HG03378 (cell line): ENCODE data around the gene SLC37A2.

Source experiments
- ATAC-seq: cut with Tn5 transposase; IDR thresholded peaks from one replicate; pipeline ENCODE4 v1.9.1; 2021; ENCODE audit warnings: mild to moderate bottlenecking, moderate library complexity; ENCODE audit not compliant: unreplicated experiment

SLC37A2 gene

DNA sequence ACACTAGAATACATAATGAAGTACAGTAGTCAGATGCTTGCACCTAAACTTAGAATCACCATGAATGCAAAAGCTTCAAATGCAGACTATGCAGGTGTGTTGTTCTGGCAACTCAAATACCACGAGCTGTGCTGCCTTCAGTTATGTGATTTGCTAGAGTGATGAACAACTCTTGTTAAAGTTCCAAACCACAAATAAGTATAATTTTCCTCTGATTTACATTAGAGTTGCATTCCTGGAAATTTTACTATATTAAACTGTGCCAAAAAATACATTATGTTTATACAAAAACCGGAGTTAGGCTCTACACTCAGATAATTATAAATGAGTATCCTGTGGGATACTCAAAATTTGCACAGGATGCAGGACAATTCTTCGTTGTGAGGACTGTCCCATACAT, 45.4 kb downstream of the SLC37A2 start:
- no peak for ATAC-seq

GRCh38 chr11:125110506-125110905, 47.4 kb downstream of the SLC37A2 start:
- ATAC-seq: no peak

GRCh38 chr11:125111001-125111342, 47.9 kb downstream of the SLC37A2 start:
- ATAC-seq: no peak

DNA sequence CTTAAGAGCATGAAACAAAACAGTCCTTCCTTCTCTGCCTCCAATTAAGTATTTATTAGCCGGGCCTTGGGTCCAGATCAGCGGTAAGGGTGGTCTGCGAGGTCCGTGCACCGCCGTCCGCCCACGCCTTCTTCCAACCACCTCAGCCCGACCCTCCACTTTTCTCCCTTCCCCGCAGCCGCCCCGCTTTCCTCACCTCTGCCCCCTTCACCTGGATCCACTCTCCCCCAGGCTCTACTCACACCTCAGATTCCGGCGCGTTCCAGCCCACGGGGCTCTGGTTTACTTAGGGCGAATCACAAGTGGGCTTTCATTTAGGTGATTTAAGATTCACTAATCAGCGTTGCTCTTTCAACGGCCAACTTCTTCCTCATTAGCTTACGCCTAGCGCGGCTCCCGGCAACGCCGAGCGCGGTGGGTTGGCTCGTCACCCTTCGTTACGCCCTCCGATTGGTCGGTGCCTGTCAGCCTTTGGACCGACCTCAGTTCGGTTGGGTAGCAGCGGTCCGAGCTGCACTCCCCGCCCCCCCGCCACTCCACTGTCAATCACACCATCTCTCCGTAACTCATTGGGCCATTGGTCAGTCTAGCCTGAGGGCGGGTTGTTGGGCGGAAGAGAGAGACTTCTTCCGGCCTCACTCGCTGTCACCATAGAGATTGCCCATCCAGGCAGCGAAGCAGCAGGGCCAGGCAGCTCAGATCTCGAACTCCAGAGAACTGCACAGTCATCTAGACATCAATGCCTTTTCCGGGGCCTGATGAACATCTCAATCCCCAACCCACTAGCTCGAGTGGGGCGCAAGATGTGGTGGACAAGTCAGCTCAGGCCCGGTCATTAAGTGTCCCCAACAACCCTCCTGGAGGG, 48.5 kb downstream of the SLC37A2 start, which contains the start of gene TMEM218:
Gene TMEM218 (minus strand): TSS at position 284 of the 865 bp plus-strand sequence. CDS start 9,385 bp downstream, outside the sequence.
- ATAC-seq: peak; percentile 97

DNA sequence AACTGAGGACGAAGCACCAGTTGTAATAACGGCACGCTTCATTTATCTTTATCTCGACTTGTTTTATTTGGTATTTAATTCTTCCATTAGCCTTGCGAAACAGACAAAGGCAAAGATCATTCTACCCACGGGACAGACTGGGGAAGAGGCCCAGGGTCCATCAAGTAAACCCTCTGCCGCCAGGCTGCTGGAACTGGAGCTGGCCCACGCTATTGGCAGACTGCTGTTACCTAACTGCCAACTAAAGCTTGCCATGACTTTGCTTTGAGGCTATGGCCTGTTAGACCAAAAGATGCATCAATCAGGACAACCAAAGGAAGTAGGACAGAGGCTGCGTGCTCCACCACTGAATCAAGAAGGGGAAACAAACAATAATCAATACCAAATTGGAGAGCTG, 49.1 kb downstream of the SLC37A2 start:
- ATAC-seq: no peak

DNA sequence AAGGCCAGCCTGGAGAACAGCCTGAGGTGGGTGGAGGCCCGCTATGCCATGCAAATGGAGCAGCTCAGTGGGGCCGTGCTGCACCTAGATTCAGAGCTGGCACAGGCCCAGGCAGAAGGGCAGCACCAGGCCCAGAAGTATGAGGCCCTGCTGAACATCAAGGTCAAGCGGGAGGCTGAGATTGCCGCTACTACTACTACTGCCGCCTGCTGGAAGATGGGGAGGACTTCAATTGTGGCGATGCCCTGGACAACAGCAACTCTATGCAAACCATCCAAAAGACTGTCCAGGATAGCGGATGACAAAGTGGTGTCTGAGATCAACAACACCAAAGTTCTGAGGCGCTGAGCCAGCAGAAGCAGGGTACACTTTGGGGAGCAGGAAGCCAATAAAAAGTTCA, 51.4 kb downstream of the SLC37A2 start:
- no peak for ATAC-seq

DNA sequence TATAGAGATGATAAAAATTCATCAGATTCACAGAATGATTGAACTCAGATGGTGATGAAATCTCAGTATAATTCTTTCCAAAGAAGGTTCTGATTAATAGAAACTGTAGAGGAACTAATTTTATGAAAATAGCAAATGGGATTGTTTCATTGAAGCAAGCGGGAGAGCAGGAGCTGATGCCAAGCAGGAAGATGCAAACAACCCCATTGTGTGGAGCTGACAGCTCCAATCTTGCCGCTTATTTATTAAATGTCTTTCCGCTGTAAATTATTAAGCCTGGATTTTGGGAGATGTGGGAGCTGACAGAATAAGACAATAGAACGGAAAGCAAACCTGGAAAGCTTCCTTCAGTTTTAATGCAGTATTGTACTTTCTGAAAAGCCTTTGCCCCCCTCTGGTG, 54.3 kb downstream of the SLC37A2 start:
- ATAC-seq: no peak

GRCh38 chr11:125123194-125123946, 60.3 kb downstream of the SLC37A2 start:
- no peak for ATAC-seq

- ATAC-seq: no peak
Observed at GRCh38 chr11:125123947-125124617, 61.0 kb downstream of the SLC37A2 start.

GRCh38 chr11:125124618-125124992, 61.5 kb downstream of the SLC37A2 start:
- ATAC-seq: no peak

- ATAC-seq: no peak
Observed at GRCh38 chr11:125128450-125128849, 65.3 kb downstream of the SLC37A2 start.

DNA sequence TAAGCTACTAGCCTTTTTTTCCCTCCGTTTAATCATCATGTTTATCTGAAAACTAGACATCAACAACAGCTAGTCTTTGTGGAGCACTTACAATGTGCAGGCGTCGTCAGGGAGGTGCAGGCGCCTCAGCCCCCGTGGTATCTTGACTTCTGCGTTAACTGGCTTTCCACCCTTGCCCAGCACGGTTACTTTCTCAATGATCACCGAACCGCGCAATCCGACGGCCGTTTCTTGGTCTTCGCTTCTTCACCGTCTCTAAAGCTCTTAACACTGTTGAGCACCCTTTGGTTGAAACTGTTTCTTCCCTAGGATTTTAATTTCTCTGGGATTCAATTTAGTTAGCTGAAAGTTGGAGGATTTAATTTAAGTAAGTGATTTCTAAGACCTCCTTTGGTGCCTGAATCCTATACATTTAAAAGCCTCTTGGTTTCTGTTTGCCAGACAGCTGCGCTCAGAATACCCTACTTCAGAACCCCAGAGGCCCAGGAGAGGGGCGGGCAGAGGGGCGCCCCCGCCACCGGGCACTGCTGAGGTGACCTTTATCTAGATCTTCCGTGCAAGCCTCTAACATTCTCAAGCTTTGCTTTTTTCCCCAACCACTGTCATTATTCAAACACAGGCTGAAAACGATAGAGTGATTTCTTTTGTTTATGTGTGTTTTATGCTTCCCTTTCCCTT, 66.3 kb downstream of the SLC37A2 start:
- no peak for ATAC-seq

DNA sequence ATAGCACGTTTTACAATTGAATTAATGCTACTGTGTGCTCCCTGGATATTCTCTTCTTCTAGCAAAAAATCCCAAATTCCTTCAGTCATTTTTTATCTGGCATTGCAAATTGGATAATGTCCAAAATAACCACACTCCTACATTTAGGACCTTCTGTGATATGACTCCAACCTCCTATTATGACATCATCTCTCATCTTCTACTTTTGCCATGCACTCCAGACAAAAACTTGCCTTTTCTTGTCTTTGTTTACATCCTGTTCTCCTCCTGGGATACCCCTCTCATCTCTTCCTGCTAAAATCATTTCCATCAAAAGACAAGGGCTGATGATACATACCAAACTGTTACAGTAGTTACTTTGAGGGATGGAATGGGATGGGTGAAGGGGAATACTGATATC, 69.0 kb downstream of the SLC37A2 start:
- ATAC-seq: no peak

DNA sequence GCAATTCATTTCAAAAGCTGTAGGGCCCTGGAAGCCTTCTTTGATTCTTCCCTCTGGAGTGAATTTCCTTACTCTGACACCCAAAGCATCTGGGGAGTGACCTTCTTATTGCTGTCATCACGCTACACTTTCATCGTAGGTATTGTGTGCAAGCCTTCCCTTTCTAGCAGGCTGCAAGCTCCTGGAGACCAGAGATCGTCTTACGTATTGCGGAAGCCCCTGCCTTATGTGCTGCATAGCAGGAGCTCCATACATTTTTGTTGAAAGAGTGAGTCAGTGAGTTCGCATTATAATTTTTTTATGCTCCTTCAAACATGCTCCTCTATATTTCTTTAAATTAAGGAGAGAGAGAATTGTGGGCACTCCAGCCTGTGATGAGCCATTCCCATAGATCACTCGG, 69.5 kb downstream of the SLC37A2 start:
- no peak for ATAC-seq

GRCh38 chr11:125136001-125136400, 72.9 kb downstream of the SLC37A2 start:
- ATAC-seq: no peak

GRCh38 chr11:125138966-125139365, 75.9 kb downstream of the SLC37A2 start:
- no peak for ATAC-seq

DNA sequence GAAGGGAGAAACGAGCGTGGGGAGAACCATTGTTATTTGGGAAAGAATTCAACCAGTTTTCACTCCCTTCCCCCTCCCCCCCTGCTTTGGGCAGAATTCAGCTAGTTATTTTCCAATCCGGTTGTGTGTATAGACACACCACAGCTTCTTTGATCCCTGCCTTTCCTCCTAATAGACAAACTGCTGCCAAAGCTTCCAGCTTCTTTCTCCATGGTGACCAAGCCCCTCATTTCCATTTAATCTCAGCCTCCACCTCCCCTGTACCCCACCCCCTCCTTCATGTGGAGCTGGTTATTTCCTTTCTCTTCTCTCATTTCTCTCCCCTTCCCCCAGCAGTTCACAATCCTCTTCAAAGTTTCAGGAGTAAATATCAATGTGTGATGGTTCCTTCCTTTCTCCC, 76.7 kb downstream of the SLC37A2 start:
- no peak for ATAC-seq
